Measurements from ENCODE around the gene ZNF384.

Gene ZNF384

GRCh38 chr12:6652391-6652790, 36.8 kb downstream of the ZNF384 start:
- no peak for DNase-seq

GRCh38 chr12:6650832-6651231, 38.3 kb downstream of the ZNF384 start:
- DNase-seq, result no peak

GRCh38 chr12:6647083-6647604, 42.0 kb downstream of the ZNF384 start, which contains the start of gene ACRBP:
Gene ACRBP, minus strand, starts transcription at chr12:6647432. Its CDS starts 66 bp downstream, at chr12:6647366.
- no peak for DNase-seq

- DNase-seq, result no peak
Observed at GRCh38 chr12:6646276-6647082, 42.7 kb downstream of the ZNF384 start.

- no peak for DNase-seq
Observed at GRCh38 chr12:6644903-6645302, 44.3 kb downstream of the ZNF384 start.

- no peak for DNase-seq
Observed at GRCh38 chr12:6644257-6644596, 44.9 kb downstream of the ZNF384 start.

GRCh38 chr12:6643569-6644256, 45.5 kb downstream of the ZNF384 start:
- DNase-seq, result no peak

- DNase-seq, result no peak
Observed at GRCh38 chr12:6641131-6641530, 48.0 kb downstream of the ZNF384 start.

GRCh38 chr12:6640497-6640896, 48.7 kb downstream of the ZNF384 start:
- DNase-seq, result no peak

- no peak for DNase-seq
Observed at GRCh38 chr12:6639151-6639801, 49.9 kb downstream of the ZNF384 start.

- no peak for DNase-seq
Observed at GRCh38 chr12:6638305-6638704, 50.9 kb downstream of the ZNF384 start.

GRCh38 chr12:6635856-6636531, 53.2 kb downstream of the ZNF384 start, which contains the start of gene LPAR5:
Gene LPAR5, minus strand, starts transcription at chr12:6635959. Its CDS starts 14,711 bp downstream, at chr12:6621248.
- DNase-seq, result peak; percentile 69

GRCh38 chr12:6635375-6635855, 53.8 kb downstream of the ZNF384 start:
- peak; percentile 82 for DNase-seq

- peak; percentile 69 for DNase-seq
Observed at GRCh38 chr12:6632026-6632983, 56.9 kb downstream of the ZNF384 start.

GRCh38 chr12:6631549-6631961, 57.6 kb downstream of the ZNF384 start:
- no peak for DNase-seq

- DNase-seq, result no peak
Observed at GRCh38 chr12:6630736-6631135, 58.4 kb downstream of the ZNF384 start.

GRCh38 chr12:6627616-6628015, 61.6 kb downstream of the ZNF384 start:
- DNase-seq, result no peak

GRCh38 chr12:6626654-6627283, 62.4 kb downstream of the ZNF384 start:
- DNase-seq, result no peak

- DNase-seq, result no peak
Observed at GRCh38 chr12:6620885-6621274, 68.3 kb downstream of the ZNF384 start.

- peak; percentile 79 for DNase-seq
Observed at GRCh38 chr12:6620137-6620884, 68.9 kb downstream of the ZNF384 start.
